Measurements from ENCODE around the gene P2RX2.

Gene P2RX2

DNA sequence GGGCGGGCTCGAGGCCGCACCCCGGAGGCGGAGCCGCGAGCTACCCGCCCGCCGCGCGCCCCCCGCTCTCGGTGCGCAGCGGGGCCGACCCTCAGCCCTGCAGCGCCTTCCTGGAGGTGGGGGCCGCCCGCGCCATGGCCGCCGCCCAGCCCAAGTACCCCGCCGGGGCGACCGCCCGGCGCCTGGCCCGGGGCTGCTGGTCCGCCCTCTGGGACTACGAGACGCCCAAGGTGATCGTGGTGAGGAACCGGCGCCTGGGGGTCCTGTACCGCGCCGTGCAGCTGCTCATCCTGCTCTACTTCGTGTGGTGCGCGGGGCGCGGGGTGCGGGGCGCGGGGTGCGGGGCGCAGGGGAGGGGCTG is at the start of gene P2RX2:
TSS of gene P2RX2 (plus strand) at position 94 of the 361 bp plus-strand sequence. CDS start at position 135, 41 bp downstream.
- H3K4me3 Mint-ChIP-seq: peak within 1 kb of the TSS; percentile 45 to 54
- H3K9me3 Mint-ChIP-seq: peaks cover 2 to 5% of the 10 kb centered on the region in 2 donors
- H3K27ac Mint-ChIP-seq: peak within 1 kb of the TSS; percentile 21
- H3K27me3 Mint-ChIP-seq: peaks cover 29 to 34% of the 10 kb centered on the region in 2 donors
- H3K4me1 Mint-ChIP-seq: peaks cover 8 to 14% of the 10 kb centered on the region in 2 donors
- DNase-seq (no peak), ATAC-seq (replicated peaks) (no peak)
- H3K36me3 Mint-ChIP-seq: peaks cover 8 to 18% of the 10 kb centered on the region in 2 donors

DNA sequence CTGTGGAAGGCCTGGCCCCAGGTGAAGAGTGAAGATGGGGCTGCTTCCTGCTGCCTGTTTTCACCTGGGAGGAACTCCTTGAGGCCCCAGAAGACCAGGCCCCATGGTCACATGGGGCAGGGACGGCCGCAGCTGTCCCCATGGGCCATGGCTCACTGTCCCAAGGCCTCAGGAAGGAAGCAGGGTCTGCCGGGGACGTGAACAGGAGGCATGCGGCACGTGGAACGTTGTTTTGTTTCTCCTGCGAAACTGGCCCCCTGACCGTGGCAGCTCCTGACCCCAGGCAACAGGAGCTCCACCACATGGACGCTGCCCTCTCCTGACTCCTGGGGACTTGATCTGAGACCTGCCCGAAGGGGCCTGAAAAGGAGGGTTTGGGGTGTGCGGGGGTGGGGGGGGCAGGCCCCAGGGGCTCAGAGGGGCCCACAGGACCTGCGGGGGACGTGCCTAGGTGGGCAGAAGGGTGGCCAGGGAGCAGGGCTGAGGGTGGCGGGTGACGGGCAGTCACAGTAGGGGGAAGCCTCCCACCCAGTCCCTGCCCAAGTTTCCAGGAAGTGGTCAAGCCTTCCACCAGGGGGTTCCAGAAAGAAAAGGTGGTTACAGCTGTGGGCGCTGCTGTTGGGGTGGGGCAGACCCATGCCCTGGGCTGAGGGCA is 49.6 kb upstream of the P2RX2 start:
- no peak overlapping the region for H3K27ac Mint-ChIP-seq
- no peak for DNase-seq

DNA sequence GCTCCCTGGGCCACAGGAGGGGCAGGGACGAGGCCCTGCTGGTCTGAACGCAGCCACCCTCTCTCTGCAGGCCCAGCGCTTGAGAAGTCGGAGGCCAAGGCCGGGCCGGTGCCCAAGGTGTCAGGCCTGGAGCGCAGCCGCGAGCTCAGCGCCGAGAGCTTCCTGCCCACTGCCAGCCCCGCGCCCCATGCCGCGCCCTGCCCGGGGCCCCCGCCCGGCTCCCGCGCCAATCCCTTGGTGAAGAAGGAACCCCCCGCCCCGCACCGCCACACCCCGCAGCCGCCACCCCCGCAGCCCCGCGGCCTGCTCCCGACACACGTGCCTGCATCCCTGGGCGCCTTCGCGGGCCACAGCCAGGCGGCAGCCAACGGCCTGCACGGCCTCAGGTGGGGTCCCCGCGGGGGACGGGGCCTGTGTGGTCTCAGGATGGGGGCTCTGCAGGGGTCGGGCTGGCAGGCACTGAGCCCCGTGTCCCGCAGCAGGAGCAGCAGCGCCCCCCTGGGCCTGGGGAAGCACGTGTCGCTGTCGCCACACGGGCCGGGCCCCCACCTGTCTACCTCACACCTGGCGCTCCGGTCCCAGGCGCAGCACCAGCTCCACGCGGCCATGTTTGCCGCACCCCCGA is 48.6 kb upstream of the P2RX2 start:
- no peaks in the 10 kb centered on the region for H3K9me3 Mint-ChIP-seq
- peaks cover 20% of the 10 kb centered on the region in 2 donors for H3K36me3 Mint-ChIP-seq
- H3K4me3 Mint-ChIP-seq: no peak overlapping the region
- H3K27me3 Mint-ChIP-seq: no peaks in the 10 kb centered on the region
- DNase-seq (no peak), ATAC-seq (replicated peaks) (no peak)
- H3K27ac Mint-ChIP-seq: no peak overlapping the region
- H3K4me1 Mint-ChIP-seq: peaks cover 0 to under 1% of the 10 kb centered on the region in 2 donors

More for the DNA sequence above, 49.6 kb upstream of the P2RX2 start:
- Mint-ChIP-seq H3K4me3 (no peak overlapping the region), H3K4me1 (peaks cover 0 to 1% of the 10 kb centered on the region in 2 donors), H3K27me3 (no peaks in the 10 kb centered on the region), H3K9me3 (no peaks in the 10 kb centered on the region), H3K36me3 (peaks cover 13 to 18% of the 10 kb centered on the region in 2 donors)
- peak in 1 of 2 donors; percentile 28 for ATAC-seq (replicated peaks)

DNA sequence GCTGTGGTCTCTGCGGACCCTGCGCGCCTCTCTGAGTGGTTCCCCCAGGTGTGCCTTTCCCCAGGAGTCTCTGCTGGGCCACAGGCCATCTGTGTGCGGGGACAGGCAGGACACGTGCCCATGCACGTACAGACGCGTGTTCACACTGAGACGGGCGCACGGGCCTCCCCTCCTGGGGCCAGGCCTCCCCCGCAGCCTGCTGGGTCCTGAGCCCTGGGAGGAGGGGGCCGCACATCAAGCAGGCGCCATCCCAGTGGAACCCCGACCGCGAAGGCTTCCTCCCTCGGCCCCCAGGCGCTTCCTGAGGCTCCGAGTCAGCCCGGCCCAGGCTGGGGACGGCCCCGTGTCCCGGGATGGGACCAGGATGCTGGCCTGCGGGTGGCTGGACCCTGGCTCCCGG is 47.9 kb upstream of the P2RX2 start:
- Mint-ChIP-seq H3K4me1 (no peaks in the 10 kb centered on the region), H3K27ac (no peak overlapping the region), H3K27me3 (no peaks in the 10 kb centered on the region), H3K36me3 (peaks cover 22 to 23% of the 10 kb centered on the region in 2 donors), H3K4me3 (no peak overlapping the region), H3K9me3 (no peaks in the 10 kb centered on the region)
- no peak for ATAC-seq (replicated peaks)
- DNase-seq: no peak

DNA sequence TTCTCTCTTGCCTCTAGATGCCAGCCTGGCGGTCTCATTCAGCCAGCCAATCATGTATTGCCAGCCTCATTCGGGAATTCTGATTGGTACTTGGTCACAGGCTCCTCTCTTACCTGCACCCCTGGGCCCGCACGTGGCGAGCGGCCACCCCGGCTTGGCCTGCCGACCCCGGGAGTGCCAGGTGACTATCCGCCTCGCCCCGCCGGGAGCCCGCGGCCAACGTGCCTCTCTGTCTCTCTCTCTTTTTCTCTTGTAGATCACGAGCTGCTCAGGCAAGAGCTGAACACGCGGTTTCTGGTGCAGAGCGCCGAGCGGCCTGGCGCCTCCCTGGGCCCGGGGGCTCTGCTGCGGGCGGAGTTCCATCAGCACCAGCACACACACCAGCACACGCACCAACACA is 47.5 kb upstream of the P2RX2 start:
- Mint-ChIP-seq H3K27me3 (no peaks in the 10 kb centered on the region), H3K4me1 (no peaks in the 10 kb centered on the region), H3K9me3 (no peaks in the 10 kb centered on the region), H3K27ac (no peak overlapping the region), H3K4me3 (no peak overlapping the region), H3K36me3 (peaks cover 19 to 23% of the 10 kb centered on the region in 2 donors)
- DNase-seq: no peak
- no peak for ATAC-seq (replicated peaks)

DNA sequence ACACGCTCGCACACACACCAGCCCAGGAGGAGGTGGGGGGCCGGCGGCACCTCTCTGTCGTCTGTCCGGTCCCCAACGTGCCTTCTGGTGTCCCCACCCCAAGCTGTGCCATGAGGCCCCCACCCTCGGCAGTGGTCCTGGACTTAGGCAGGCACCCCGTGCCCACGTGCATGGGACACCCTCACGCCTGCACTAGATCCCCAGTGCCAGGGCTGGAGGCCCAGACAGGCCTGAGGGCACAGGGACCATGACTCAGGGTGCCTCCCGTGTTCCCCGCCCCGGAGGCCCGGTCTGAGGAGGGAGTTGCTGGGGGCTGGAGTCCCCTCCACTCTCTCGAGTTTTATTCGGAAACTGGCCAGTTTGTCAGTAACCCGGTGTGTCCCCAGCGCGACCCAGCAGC is 47.0 kb upstream of the P2RX2 start:
- no peaks in the 10 kb centered on the region for H3K27me3 Mint-ChIP-seq
- DNase-seq (no peak), ATAC-seq (replicated peaks) (no peak)
- H3K9me3 Mint-ChIP-seq: no peaks in the 10 kb centered on the region
- peaks cover 19 to 25% of the 10 kb centered on the region in 2 donors for H3K36me3 Mint-ChIP-seq
- no peak overlapping the region for H3K4me3 Mint-ChIP-seq
- H3K4me1 Mint-ChIP-seq: no peaks in the 10 kb centered on the region
- no peak overlapping the region for H3K27ac Mint-ChIP-seq

DNA sequence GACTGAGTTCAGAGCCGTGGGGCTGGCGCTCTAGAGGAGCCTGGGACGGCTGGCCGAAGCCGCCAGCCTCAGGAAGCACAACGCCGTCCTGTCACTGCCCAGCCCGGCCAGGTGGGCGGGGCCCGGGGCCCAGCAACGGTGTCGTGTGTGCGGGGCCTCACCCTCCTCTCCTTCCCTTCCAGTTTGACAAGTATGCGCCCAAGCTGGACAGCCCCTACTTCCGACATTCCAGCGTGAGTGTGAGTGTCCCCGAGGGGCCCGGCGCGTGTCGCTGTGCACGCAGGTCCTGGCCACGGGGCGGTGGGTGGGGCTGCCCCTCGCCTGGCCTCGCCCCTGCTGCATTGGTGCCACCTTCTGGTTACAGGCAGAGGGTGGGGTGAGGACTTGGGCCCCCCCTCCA is 46.5 kb upstream of the P2RX2 start:
- no peak for DNase-seq
- no peak for ATAC-seq (replicated peaks)
- Mint-ChIP-seq H3K4me1 (no peaks in the 10 kb centered on the region), H3K27me3 (no peaks in the 10 kb centered on the region), H3K27ac (no peak overlapping the region), H3K9me3 (no peaks in the 10 kb centered on the region), H3K4me3 (no peak overlapping the region), H3K36me3 (peaks cover 20 to 28% of the 10 kb centered on the region in 2 donors)

DNA sequence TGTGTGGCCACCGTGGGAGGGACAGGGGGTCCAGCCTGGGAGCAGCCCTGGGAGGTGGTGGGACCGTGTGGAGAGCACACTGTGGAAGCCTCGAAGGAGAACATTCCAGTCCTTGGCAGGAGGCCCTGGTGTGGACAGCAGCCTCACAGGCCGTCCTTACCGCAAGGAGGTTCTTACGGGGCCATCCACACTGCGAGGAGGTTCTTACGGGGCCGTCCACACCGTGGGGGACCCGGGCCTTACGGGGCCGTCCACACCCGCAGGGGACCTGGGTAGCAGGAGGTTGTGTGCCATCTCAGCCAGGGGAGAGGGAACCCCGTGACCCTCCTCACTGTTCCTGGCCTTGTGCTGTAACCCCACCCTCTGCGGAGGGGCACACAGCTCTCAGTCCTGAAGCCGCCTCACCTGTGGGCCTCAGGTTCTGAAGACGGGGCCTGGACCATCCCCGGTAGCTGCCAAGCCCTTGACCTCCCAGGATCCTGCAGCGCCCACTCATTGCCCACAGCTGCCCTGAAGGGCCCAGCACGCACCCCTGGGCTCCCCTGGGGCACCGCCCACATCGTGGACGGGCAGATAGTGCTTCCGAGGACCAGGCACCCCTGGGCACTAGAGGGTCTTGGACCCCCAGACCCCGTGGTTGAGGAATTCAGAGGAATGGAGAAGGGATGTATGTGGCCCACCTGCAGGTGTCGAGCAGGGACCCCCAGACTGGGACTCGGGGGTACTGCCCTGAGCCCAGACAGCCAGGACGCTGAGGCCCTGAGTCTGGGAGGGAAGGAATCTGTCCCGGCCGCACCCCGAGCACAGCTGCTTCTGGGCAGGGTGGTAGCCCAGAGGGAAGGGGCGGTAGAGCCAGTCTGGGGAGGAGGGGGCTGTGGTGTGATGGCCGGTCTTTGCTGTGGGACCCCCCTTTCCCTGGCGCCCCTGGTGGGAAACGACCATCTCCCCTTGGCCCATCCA is 45.5 kb upstream of the P2RX2 start:
- no peak overlapping the region for H3K27ac Mint-ChIP-seq
- peaks cover 27 to 29% of the 10 kb centered on the region in 2 donors for H3K36me3 Mint-ChIP-seq
- ATAC-seq (replicated peaks) (no peak), DNase-seq (no peak)
- no peaks in the 10 kb centered on the region for H3K27me3 Mint-ChIP-seq
- H3K4me1 Mint-ChIP-seq: no peaks in the 10 kb centered on the region
- no peaks in the 10 kb centered on the region for H3K9me3 Mint-ChIP-seq
- H3K4me3 Mint-ChIP-seq: no peak overlapping the region

DNA sequence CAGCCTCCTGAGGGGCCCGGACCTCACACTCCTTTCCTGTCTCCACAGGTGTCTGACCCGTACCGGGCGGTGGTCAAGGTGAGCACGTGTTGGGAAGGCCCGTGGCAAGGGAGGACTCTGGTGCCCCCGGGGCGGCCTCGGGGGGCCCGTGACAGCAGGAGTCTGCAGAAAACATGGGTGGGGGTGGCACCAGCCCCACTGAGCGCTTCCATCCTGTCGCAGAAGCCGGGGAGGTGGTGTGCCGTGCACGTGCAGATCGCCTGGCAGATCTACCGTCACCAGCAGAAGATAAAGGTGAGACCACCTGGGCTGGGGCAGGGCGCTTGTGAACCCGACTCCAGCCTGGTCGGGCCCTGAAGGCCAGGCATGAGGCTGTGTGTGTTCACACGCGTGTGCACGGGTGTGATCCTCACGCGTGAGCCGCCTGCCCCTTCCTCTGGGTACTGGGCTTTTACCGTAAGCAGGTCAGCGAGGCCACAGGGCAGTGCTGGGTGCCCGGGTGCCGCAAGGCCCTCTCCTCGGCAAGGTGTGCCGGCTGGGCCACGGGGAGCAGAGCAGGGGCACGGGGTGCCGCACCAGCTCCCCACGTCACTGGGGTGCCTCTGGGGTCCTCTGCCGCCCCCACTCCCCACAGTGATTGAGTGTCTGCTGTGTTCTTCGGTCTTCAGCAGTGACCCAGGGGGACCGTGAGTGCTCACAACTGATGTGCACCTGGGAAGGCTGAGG is 44.1 kb upstream of the P2RX2 start:
- H3K9me3 Mint-ChIP-seq: no peaks in the 10 kb centered on the region
- peak overlapping the region; percentile 47 for H3K27ac Mint-ChIP-seq
- DNase-seq (no peak), ATAC-seq (replicated peaks) (no peak)
- no peak overlapping the region for H3K4me3 Mint-ChIP-seq
- H3K4me1 Mint-ChIP-seq: no peaks in the 10 kb centered on the region
- peaks cover 27 to 39% of the 10 kb centered on the region in 2 donors for H3K36me3 Mint-ChIP-seq
- no peaks in the 10 kb centered on the region for H3K27me3 Mint-ChIP-seq

DNA sequence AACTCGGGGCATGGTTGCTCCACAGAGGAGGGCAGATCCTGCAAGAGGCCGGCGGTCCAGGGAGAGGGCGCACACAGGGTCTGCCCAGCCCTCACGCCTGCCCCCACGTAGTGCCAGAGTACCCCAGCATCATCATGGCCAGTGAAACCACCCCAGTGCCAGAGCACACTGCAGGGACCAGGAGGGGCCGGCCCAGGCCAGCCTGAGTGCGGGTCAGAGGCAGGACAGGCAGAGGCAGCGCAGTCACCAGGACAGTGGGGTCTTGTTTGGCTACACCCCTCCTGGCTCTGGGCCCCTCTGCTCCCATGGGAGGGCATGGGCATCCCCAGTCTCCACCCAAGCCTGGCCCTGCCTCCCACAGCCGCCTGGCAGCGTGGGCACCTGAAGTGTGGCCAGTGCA is 42.9 kb upstream of the P2RX2 start:
- Mint-ChIP-seq H3K27me3 (no peaks in the 10 kb centered on the region), H3K4me1 (no peaks in the 10 kb centered on the region), H3K4me3 (no peak overlapping the region), H3K36me3 (peaks cover 30 to 42% of the 10 kb centered on the region in 2 donors), H3K27ac (no peak overlapping the region), H3K9me3 (no peaks in the 10 kb centered on the region)
- ATAC-seq (replicated peaks): no peak
- DNase-seq: no peak

DNA sequence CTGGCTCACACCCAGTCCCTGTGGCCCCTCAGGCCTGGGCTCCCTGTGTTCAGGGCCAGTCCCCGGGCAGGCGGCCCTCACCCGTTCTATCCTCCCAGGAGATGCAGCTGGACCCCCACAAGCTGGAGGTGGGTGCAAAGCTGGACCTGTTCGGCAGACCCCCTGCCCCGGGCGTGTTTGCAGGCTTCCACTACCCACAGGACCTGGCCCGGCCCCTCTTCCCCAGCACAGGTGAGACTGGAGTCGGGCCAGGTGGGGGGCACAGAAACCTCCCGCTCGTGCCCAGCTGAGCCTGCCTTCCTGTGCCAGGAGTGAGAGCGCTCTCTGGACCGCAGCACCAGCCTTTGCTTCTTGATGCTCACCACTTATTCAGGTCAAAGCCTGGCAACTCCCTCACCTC is 41.9 kb upstream of the P2RX2 start:
- no peaks in the 10 kb centered on the region for H3K4me1 Mint-ChIP-seq
- no peak for ATAC-seq (replicated peaks)
- H3K36me3 Mint-ChIP-seq: peaks cover 28 to 39% of the 10 kb centered on the region in 2 donors
- no peak for DNase-seq
- no peak overlapping the region for H3K27ac Mint-ChIP-seq
- H3K9me3 Mint-ChIP-seq: no peaks in the 10 kb centered on the region
- H3K4me3 Mint-ChIP-seq: no peak overlapping the region
- no peaks in the 10 kb centered on the region for H3K27me3 Mint-ChIP-seq

DNA sequence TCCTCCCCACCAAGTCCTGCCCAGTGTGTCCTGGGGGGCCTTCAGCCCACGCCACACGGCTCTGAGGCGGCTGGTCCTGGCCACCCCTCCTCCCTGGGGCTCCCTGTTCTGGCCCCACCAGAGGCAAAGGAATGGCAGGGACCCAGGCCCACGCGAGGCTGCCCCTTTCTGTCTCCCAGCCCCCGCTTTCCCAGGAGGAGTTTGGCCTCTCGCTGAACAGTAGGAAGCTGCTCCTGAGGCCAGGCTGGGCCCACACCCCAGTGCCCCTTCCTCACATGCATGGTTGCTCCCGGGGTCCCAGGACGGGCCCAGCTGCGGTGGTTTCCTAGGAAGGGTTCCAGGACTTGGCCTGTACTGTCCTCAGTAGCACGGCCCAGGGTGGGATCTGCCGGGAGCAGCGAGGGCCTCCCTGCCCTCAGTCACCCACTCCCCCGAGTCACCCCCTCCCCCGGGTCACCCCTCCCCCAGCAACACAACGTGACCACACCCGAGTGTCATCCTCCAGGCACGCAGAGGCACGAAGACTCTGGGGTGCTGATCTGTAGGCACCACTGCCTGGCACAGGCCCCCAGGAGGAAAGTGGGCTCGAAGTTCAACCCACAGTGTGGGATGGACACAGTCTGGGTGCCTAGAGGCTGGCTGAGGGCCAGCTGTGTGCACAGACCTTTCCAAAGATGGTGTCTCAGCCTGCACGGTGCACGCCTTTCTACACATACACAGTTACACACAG is 41.2 kb upstream of the P2RX2 start:
- H3K4me3 Mint-ChIP-seq: no peak overlapping the region
- no peaks in the 10 kb centered on the region for H3K4me1 Mint-ChIP-seq
- H3K27ac Mint-ChIP-seq: no peak overlapping the region
- DNase-seq (no peak), ATAC-seq (replicated peaks) (no peak)
- no peaks in the 10 kb centered on the region for H3K9me3 Mint-ChIP-seq
- H3K27me3 Mint-ChIP-seq: no peaks in the 10 kb centered on the region
- peaks cover 31 to 39% of the 10 kb centered on the region in 2 donors for H3K36me3 Mint-ChIP-seq

DNA sequence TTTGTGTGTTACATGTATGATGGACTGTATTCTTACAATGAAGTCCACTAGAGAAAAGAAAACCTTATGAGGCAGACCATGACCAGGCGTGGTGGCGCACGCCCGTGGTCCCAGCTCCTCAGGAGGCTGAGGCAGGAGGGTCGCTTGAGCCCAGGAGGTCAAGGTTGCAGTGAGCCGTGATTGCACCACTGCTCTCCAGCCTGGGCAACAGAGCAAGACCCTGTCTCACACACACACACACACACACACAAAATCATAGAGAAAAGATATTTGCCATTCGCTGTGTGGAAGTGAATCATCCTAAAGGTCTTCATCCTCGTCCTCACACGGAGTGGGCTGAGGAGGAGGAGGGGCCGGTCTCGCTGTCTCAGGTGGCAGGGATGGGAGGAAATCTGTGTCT is 40.5 kb upstream of the P2RX2 start:
- H3K9me3 Mint-ChIP-seq: no peaks in the 10 kb centered on the region
- ATAC-seq (replicated peaks): no peak
- no peak for DNase-seq

More for the DNA sequence above, 40.5 kb upstream of the P2RX2 start:
- H3K4me3 Mint-ChIP-seq: no peak overlapping the region
- H3K27me3 Mint-ChIP-seq: no peaks in the 10 kb centered on the region
- H3K4me1 Mint-ChIP-seq: no peaks in the 10 kb centered on the region
- peaks cover 34 to 37% of the 10 kb centered on the region in 2 donors for H3K36me3 Mint-ChIP-seq
- no peak overlapping the region for H3K27ac Mint-ChIP-seq
